NCI-H82 treated with DMSO at 0.1 percent for 48 hours (cell line): ENCODE measurements around the gene POC1A.
"Not testable (repeated sequence)": the region's sequence is repeated elsewhere in the genome, so short reads cannot be mapped to it uniquely, and the experiment has no call there.

ENCODE experiments used
- DNase-seq: peaks from one replicate; lab custom pipeline; 2025; ENCODE audit not compliant: unreplicated experiment; lab: John Stamatoyannopoulos, UW

The POC1A gene

GRCh38 chr3:52153389-52154096 is 680 bp downstream of the POC1A start:
- DNase-seq, result no peak

GRCh38 chr3:52151991-52152390 is 2.2 kb downstream of the POC1A start:
- not testable (repeated sequence) for DNase-seq

DNA sequence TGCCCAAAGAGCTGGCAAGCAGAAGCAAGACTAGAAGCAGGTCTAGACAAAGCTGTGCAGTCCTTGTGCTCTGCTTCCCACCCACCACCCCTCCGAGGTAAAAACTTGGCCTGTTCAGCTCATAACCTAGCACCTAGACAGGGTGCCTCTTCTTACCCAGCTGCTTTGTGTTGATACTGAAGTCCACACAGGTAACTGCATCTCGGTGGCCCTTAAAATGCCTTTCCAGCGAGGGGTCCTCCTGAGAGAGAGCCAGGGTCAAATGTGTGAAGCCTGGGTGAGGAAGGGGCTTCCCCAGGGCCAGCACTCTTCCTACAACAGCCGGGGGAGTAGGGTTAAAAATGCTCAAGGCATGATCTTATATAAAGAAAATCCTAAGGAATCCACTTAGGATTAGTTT is 3.4 kb downstream of the POC1A start:
- no peak for DNase-seq

DNA sequence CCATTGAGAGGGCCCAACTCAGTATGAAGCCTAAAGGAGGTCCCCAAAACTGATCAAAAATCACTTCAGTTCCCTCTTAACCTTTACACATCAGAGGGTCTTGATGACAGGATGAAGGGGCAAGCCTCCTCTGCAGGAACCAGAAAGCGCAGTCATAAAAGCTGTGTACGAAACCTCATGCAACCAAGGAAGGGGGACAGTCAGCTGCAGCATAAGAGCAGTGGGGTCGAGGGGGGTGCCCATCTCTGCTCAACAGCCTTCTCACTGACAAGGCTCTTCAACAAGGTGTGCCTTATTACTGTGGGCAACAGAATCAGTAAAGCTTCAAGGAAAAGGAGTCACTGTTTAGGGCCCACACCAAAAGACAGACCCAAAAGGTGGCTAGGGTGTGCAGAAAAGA is 3.9 kb downstream of the POC1A start:
- no peak for DNase-seq

- no peak for DNase-seq
Measured at GRCh38 chr3:52149726-52150125, 4.5 kb downstream of the POC1A start.

- no peak for DNase-seq
Measured at GRCh38 chr3:52149021-52149420, 5.2 kb downstream of the POC1A start.

GRCh38 chr3:52147804-52148203 is 6.4 kb downstream of the POC1A start:
- DNase-seq, result no peak

- no peak for DNase-seq
Measured at GRCh38 chr3:52146811-52147210, 7.4 kb downstream of the POC1A start.

- DNase-seq, result no peak
Measured at GRCh38 chr3:52146189-52146588, 8.0 kb downstream of the POC1A start.

GRCh38 chr3:52145736-52146110 is 8.5 kb downstream of the POC1A start:
- no peak for DNase-seq

DNA sequence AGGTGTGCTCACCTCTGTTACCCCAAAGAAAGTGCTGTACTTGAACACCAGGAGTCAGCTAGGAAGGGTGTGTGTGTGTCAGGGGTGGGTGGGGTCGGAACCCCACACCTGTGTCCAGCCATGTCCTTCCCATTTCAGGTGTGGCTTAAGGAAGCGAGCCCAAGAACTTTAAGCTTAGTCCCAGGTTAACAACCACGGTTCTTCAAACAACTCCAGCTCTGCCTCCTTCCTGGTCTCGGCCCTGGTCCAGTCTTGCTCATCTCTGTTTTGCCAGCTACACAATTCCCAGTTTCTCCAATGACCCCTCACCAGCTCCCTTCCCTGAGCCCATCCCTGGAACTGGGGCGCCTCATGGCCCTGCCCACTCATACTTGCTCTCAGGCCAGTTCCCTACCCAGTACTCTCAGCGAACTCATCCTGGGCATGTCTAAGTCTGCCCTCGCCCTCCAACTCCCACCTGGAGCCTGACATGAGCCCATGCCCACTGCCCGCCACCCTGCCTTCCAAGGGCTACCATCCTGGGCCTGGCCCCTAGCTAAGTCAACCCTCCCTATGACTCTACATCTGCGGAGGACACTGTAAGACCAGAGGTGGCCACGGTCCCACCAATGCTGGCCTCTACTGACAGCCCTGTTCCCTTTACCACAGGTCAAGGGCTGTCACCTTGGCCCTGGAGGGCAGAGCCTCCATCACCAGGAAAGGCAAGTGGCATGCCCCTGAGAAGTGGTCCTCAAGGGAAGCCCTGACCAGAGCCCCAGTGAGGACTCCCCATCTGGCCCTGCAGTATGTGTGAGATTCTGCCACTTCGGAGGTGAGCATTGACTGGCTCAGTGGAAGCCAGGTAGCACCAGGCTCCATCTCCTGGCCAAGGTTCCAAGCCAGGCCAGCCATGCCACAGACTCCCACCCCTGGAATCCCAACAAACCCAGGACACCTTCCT is 9.2 kb downstream of the POC1A start:
- DNase-seq, result no peak

DNA sequence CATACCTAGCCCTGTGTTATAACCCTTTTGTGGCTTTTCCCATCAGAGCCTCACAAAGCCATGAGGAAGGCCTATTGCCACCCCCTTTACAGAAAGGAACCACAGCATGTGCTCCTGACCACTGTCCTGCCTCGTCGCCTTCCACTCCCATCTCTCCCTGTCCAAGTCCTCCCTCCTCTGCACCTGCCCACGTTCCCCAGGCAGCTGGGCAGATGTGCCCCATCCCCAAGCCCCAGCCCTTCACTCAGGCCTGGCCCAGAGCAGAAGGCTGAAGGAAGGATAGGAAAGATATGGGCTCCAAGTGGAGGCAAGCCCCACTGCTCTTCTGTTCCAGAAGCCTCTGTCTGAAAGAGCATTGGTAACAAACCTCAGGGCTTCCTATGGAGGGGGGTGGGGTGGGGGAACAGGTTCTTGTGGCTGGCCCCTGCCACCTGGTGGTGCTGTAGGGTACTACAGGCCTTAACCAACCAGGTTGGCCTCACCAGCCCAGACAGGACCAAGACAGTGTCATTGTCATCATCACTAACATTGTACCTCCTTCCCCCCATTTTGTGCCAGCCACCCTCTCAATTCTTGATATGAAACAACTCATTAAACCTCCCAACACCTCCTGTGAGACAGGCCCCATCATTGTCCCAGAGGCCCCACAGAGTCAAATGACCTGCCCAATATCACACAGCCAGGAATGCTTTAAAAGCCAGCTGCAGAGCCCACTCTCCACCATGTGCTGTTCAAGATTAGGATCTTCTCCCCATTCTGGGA is 10.0 kb downstream of the POC1A start:
- DNase-seq, result no peak

DNA sequence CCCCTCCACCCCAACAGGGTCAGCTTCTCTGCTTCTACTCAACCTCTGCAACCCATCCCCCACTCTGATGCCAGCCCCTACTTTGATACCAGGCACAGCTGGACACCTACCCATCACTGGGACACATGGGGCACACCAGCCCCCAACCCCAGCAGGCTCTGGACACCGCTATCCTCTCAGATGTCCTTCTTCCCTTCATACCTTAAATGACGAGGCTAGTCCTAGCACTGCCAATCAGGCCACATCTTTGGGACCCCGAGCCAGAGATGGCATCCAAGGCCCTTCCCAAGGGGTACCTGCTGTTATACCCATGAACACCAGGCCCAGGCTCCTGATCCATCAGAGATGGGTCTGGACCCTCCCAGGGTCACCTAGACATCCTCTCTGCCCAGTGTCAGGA is 10.6 kb downstream of the POC1A start:
- no peak for DNase-seq

DNA sequence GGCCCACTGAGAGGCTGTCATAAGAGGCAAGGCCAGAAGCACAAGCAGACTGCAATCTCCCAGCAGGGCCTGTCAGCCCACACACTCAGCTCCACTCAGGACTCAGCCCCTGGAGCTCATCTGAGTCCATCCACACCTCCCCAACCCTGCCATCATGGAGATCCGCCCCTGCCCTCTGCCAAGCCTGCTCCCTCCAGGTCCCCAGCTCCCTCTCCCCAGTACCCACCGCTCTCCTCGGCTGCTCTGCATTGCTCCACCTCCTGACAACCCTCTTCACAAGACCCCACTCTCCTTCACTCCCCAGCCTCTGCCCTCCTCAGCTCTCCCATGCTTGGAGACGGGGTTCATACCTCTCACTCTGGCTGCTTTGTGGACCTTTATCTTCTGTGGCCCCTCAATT is 11.1 kb downstream of the POC1A start:
- no peak for DNase-seq

DNA sequence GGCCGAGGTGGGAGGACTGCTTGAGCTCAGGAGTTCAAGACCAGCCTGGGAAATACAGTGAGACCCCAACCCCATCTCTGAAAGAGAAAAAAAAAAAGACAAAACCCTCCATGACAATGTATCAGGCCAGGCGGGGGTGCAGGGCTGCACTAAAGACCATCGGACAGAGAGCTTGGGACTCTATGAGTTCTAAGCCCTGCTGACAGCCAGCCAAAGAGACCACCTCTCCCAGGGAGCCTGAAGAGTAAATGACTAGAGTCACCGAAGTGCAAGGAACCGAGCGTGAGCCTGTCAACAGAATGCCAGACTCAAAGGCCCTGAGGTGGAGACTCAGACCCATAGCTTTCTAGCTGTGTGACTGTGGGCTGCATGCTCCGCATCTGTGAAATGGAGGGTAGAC is 12.5 kb downstream of the POC1A start:
- DNase-seq, result no peak

DNA sequence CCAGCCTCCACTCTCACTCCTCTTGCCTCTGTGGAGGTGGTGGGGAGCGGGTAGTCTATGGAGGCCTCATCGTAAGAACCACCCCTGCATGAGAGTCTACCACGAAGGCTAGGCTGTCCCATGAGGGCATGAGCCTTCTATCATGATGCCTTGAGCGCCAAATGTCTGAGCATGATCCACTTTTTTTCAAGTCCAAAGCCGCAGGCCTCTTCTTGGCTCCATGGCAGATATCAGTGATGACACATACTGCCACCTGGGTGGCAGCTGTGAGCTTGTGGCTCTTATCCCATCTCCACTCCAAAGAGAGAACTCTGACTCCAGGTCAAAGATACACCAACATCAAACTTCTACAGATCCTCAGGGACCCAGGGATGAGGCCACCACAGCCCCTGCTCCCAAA is 13.5 kb downstream of the POC1A start:
- no peak for DNase-seq

GRCh38 chr3:52140000-52140399 is 14.2 kb downstream of the POC1A start:
- no peak for DNase-seq

DNA sequence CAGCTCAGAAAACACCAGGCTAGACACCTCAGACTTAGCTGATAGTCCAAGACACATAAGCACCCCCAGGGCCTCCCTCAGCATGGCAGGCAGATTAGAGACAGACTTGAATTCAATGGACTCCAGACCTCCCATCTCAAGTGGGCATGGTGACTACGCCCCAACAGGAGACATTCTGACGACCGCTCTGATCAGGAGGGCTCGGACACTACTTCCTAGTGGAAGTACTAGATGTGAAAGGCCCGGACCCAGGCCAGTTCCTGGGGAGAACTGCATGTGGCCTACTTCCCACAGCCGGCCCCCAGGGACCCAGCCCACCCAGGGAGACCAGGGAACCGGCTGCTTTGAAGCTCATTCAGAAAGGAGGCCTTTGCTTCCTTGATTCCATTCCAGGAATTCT is 16.9 kb downstream of the POC1A start:
- no peak for DNase-seq

- DNase-seq, result no peak
Measured at GRCh38 chr3:52136513-52136912, 17.7 kb downstream of the POC1A start.

GRCh38 chr3:52135332-52135731 is 18.9 kb downstream of the POC1A start:
- DNase-seq, result no peak

DNA sequence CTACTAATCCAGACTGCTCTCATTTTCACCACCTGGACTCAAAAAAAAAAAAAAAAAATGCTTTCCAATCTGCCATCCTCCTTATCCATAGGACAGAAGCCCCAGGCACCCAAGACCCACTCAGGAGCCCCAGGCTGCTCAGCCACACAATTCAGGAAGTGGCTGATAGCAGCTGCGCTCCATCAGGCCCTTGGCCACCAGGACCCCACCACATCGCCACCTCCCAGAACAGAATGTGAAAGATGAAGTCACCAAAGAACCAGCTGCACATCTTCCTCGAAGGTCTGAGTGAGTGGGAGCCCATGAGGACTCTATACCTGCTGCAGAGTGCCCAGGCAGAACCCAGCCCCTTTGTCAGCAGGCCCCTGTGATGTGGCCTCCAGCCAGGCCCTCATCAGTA is 19.5 kb downstream of the POC1A start:
- no peak for DNase-seq

DNA sequence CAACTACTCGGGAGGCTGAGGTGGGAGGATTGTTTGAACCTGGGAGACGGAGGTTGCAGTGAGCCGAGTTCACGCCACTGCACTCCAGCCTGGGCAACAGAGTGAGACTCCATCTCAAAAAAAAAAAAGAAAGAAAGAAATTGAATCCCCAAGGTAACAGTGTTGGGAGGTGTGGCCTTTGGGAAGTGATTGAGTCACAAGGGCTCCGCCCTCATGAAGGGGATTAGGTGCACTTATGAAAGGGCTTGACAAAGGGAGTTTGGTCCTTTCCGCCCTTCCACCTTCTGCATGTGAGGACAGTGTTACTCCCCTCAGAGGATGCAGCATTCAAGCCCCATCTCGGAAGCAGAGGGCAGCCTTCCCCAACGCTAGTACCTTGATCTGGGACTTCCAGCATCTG is 21.3 kb downstream of the POC1A start:
- DNase-seq, result no peak
